Liver (tissue), 9 donors: ENCODE measurements around the gene NEXMIF. TPM values are rescaled to one million over a fixed set of nuclear protein-coding genes. Genes with fewer than 3 reads are reported as not detected.
"Not testable (repeated sequence)": the region's sequence is repeated elsewhere in the genome, so short reads cannot be mapped to it uniquely, and the experiment has no call there.

Experiments
- DNase-seq: peaks from one replicate; pipeline ENCODE4 v3.0.0-alpha.2; 2017; ENCODE audit warnings: low spot score
- H3K27ac ChIP-seq, 2 donors: one replicate each; pipeline ENCODE4 v1.7.0; 2013; ENCODE audit warnings: inconsistent platforms in 2 of 2, low read length in 2 of 2, control low read depth in 1 of 2, low read depth in 1 of 2, mild to moderate bottlenecking in 1 of 2
- H3K27me3 ChIP-seq, 4 donors: one replicate each; pipeline versions ENCODE4 v1.6.1 to v1.7.0; 2013; ENCODE audit warnings: low read length in 3 of 4, inconsistent platforms in 1 of 4, mild to moderate bottlenecking in 1 of 4, moderate library complexity in 1 of 4; ENCODE audit not compliant: control insufficient read depth in 4 of 4, insufficient read depth in 4 of 4
- H3K36me3 ChIP-seq, 4 donors: one replicate each; pipeline versions ENCODE4 v1.6.1 to v1.7.0; 2013; ENCODE audit warnings: low read length in 3 of 4, mild to moderate bottlenecking in 3 of 4, low read depth in 1 of 4, moderate library complexity in 1 of 4; ENCODE audit not compliant: control insufficient read depth in 4 of 4, insufficient read depth in 3 of 4
- H3K4me1 ChIP-seq, 4 donors: one replicate each; pipeline versions ENCODE4 v1.6.1 to v1.7.0; 2013; ENCODE audit warnings: low read length in 3 of 4, mild to moderate bottlenecking in 3 of 4, moderate library complexity in 1 of 4; ENCODE audit not compliant: control insufficient read depth in 4 of 4, insufficient read depth in 4 of 4
- H3K4me3 ChIP-seq, 3 donors: one replicate each; pipeline versions ENCODE4 v1.6.1 to v1.7.0; 2013; ENCODE audit warnings: low read length in 3 of 3, control low read depth in 1 of 3, low read depth in 1 of 3, mild to moderate bottlenecking in 1 of 3
- H3K9ac ChIP-seq, 2 donors: one replicate each; pipeline ENCODE4 v1.7.0; 2013; ENCODE audit warnings: low read length in 2 of 2, mild to moderate bottlenecking in 2 of 2, moderate library complexity in 2 of 2, control low read depth in 1 of 2, low read depth in 1 of 2
- H3K9me3 ChIP-seq, 4 donors: one replicate each; pipeline versions ENCODE4 v1.6.1 to v1.7.0; 2013; ENCODE audit warnings: low read length in 3 of 4; ENCODE audit not compliant: control insufficient read depth in 4 of 4
- FOXA2 ChIP-seq: IDR thresholded peaks from 2 replicates; pipeline ENCODE4 v1.6.1; 2016; ENCODE audit warnings: antibody characterized with exemption
- GABPA ChIP-seq, 2 donors: IDR thresholded peaks in 1 of 2; conservative IDR thresholded peaks in 1 of 2; 2 replicates each; pipeline ENCODE4 v1.6.1; 2016; ENCODE audit warnings: antibody characterized with exemption in 2 of 2, mild to moderate bottlenecking in 1 of 2, moderate library complexity in 1 of 2
- HNF4A ChIP-seq, 2 donors: conservative IDR thresholded peaks; 2 replicates each; pipeline ENCODE4 v1.6.1; 2016; ENCODE audit warnings: antibody characterized with exemption in 2 of 2, mild to moderate bottlenecking in 2 of 2
- HNF4G ChIP-seq: IDR thresholded peaks from 2 replicates; pipeline ENCODE4 v1.6.1; 2016; ENCODE audit warnings: antibody characterized with exemption
- JUND ChIP-seq, 2 donors: IDR thresholded peaks; 2 replicates each; pipeline ENCODE4 v1.6.1; 2016; ENCODE audit warnings: antibody characterized with exemption in 2 of 2
- NR2F2 ChIP-seq: IDR thresholded peaks from 2 replicates; pipeline ENCODE4 v1.6.1; 2016; ENCODE audit warnings: antibody characterized with exemption
- TAF1 ChIP-seq: conservative IDR thresholded peaks from 2 replicates; pipeline ENCODE4 v1.6.1; 2016; ENCODE audit warnings: antibody characterized with exemption, mild to moderate bottlenecking
- WGBS: extraction: QIAGEN DNeasy Blood & Tissue Kit; methylation state at CpG from one replicate; pipeline ENCODE4 v1.1.7; 2013; 5-methylcytosine and 5-hydroxymethylcytosine counted together
- polyA plus RNA-seq, 2 donors: library from polyadenylated mRNA; stranded (reverse) in 1 of 2; unstranded in 1 of 2; fragments of 200-250 nt in 1 of 2; fragments of >200 nt in 1 of 2; fragmentation: Nextera tagmentation in 1 of 2; extraction: Ambion mirVana in 1 of 2; gene quantifications; one replicate each; pipeline versions ENCODE4 v1.2.1 to v1.2.3, GENCODE V29; 2013 to 2015
- total RNA-seq, 2 donors: library from RNA; depleted of rRNA; stranded (reverse); fragments of >200 nt; gene quantifications; one replicate each; pipeline ENCODE4 v1.2.3, GENCODE V29; 2014
- TF ChIP-seq, protein P1 (sequence below): IDR thresholded peaks from 2 replicates; pipeline ENCODE4 v1.6.1; 2016; ENCODE audit warnings: antibody characterized with exemption
- TF ChIP-seq, protein P2 (sequence below): IDR thresholded peaks from 2 replicates; pipeline ENCODE4 v1.6.1; 2016; ENCODE audit warnings: antibody characterized with exemption
- TF ChIP-seq, protein P3 (sequence below): IDR thresholded peaks from 2 replicates; pipeline ENCODE4 v1.6.1; 2016; ENCODE audit warnings: antibody characterized with exemption
- TF ChIP-seq, protein P4 (sequence below): IDR thresholded peaks from 2 replicates; pipeline ENCODE4 v1.6.1; 2016; ENCODE audit warnings: antibody characterized with exemption, mild to moderate bottlenecking
- TF ChIP-seq, protein P5 (sequence below): fragments of 150-350 bp; IDR thresholded peaks from 2 replicates; pipeline ENCODE4 v1.5.1; 2017; ENCODE audit warnings: improper control_type of control experiment, low read depth, low read length; ENCODE audit not compliant: missing input control
- donor health status: healthy.
- donor health status: healthy.
- donor health status: healthy.
- donor health status: healthy.
- donor health status: healthy.

The NEXMIF gene
- total and polyA plus RNA-seq, 4 donors, result 0.01 to 0.42 (median 0.06) TPM

DNA sequence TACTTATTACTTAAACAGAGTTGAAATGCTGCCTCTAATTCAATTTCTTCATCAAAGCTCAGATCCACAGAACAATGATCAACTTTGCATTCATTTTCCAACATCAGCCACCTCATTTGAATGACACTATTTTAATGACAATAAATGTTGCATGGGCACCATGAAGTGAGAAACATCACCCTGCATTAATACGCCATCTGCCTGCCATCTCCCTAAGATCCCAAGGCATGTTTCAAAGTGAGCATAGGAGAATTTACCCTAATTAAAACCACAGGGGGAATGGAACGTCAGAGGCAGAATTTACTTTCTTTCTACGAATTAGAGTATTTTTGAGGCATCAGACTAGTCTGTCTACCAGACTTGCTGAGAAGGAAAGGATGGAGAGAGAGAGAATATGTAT, 32.7 kb downstream of the NEXMIF start:
- Histone ChIP-seq H3K4me3 (no peak overlapping the region), H3K9ac (no peak overlapping the region), H3K36me3 (no peaks in the 10 kb centered on the region), H3K27ac (no peak overlapping the region), H3K9me3 (no peaks in the 10 kb centered on the region), H3K4me1 (no peaks in the 10 kb centered on the region), H3K27me3 (peaks cover 0 to 2% (median 0%) of the 10 kb centered on the region in 4 donors)
- TF ChIP-seq, protein P1, sequence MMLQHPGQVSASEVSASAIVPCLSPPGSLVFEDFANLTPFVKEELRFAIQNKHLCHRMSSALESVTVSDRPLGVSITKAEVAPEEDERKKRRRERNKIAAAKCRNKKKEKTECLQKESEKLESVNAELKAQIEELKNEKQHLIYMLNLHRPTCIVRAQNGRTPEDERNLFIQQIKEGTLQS, result no peak
- no peak for TF ChIP-seq JUND (IDR thresholded peaks at IDR 0.05)
- TF ChIP-seq, protein P2, sequence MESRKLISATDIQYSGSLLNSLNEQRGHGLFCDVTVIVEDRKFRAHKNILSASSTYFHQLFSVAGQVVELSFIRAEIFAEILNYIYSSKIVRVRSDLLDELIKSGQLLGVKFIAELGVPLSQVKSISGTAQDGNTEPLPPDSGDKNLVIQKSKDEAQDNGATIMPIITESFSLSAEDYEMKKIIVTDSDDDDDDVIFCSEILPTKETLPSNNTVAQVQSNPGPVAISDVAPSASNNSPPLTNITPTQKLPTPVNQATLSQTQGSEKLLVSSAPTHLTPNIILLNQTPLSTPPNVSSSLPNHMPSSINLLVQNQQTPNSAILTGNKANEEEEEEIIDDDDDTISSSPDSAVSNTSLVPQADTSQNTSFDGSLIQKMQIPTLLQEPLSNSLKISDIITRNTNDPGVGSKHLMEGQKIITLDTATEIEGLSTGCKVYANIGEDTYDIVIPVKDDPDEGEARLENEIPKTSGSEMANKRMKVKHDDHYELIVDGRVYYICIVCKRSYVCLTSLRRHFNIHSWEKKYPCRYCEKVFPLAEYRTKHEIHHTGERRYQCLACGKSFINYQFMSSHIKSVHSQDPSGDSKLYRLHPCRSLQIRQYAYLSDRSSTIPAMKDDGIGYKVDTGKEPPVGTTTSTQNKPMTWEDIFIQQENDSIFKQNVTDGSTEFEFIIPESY, result no peak
- TF ChIP-seq, protein P3, sequence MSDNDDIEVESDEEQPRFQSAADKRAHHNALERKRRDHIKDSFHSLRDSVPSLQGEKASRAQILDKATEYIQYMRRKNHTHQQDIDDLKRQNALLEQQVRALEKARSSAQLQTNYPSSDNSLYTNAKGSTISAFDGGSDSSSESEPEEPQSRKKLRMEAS, result no peak
- no peak for TF ChIP-seq NR2F2
- TF ChIP-seq, protein P4, sequence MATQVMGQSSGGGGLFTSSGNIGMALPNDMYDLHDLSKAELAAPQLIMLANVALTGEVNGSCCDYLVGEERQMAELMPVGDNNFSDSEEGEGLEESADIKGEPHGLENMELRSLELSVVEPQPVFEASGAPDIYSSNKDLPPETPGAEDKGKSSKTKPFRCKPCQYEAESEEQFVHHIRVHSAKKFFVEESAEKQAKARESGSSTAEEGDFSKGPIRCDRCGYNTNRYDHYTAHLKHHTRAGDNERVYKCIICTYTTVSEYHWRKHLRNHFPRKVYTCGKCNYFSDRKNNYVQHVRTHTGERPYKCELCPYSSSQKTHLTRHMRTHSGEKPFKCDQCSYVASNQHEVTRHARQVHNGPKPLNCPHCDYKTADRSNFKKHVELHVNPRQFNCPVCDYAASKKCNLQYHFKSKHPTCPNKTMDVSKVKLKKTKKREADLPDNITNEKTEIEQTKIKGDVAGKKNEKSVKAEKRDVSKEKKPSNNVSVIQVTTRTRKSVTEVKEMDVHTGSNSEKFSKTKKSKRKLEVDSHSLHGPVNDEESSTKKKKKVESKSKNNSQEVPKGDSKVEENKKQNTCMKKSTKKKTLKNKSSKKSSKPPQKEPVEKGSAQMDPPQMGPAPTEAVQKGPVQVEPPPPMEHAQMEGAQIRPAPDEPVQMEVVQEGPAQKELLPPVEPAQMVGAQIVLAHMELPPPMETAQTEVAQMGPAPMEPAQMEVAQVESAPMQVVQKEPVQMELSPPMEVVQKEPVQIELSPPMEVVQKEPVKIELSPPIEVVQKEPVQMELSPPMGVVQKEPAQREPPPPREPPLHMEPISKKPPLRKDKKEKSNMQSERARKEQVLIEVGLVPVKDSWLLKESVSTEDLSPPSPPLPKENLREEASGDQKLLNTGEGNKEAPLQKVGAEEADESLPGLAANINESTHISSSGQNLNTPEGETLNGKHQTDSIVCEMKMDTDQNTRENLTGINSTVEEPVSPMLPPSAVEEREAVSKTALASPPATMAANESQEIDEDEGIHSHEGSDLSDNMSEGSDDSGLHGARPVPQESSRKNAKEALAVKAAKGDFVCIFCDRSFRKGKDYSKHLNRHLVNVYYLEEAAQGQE, result no peak
- TF ChIP-seq, protein P5, sequence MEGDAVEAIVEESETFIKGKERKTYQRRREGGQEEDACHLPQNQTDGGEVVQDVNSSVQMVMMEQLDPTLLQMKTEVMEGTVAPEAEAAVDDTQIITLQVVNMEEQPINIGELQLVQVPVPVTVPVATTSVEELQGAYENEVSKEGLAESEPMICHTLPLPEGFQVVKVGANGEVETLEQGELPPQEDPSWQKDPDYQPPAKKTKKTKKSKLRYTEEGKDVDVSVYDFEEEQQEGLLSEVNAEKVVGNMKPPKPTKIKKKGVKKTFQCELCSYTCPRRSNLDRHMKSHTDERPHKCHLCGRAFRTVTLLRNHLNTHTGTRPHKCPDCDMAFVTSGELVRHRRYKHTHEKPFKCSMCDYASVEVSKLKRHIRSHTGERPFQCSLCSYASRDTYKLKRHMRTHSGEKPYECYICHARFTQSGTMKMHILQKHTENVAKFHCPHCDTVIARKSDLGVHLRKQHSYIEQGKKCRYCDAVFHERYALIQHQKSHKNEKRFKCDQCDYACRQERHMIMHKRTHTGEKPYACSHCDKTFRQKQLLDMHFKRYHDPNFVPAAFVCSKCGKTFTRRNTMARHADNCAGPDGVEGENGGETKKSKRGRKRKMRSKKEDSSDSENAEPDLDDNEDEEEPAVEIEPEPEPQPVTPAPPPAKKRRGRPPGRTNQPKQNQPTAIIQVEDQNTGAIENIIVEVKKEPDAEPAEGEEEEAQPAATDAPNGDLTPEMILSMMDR, result no peak
- no peak for TF ChIP-seq GABPA (IDR thresholded peaks at IDR 0.05 in 1 of 2, conservative IDR thresholded peaks at IDR 0.05 in 1 of 2)
- TF ChIP-seq HNF4G, result no peak
- TF ChIP-seq FOXA2, result no peak
- TF ChIP-seq TAF1, result no peak
- no peak for TF ChIP-seq HNF4A (conservative IDR thresholded peaks at IDR 0.05)
- DNase-seq, result no peak
- WGBS, result 67% methylated on average over 3 of the region's 3 CpGs

DNA sequence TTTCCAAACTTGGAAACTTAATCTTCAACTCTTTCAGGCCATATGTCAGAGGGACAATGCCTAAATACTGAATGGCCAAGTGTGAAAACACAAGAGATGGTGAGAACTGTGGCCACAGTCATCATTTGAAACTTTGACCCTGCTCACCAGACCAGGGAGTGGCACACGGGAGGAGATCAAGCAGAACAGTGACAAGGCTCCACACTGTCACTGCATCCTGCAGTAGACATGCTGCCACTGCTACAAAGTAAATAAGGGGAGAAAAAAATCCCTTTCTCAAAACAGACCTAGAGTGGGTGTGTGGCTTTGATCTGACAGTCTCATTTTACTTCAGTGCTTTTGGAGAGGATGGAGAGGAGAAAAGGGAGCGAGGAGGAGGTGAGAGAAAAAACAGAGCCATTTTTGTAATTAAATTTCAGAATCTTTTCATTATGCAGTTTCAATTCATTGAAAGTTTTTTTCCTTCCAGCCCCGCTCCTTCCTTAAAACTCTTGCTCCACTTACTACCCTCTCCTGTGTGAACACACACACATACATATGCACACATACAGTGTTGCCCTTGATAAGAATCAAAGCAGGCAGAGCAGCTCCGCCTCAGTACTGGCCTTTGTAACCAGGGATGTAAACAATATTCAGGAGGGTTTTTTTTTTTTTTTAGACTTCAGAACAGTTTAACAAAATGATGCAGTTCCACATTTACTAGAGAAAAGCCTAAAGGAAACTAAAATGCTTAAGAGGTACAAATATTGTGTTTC, 34.4 kb downstream of the NEXMIF start:
- Histone ChIP-seq H3K36me3 (no peaks in the 10 kb centered on the region), H3K4me3 (no peak overlapping the region), H3K27me3 (peaks cover 0 to 2% (median 0%) of the 10 kb centered on the region in 4 donors), H3K27ac (no peak overlapping the region), H3K4me1 (no peaks in the 10 kb centered on the region), H3K9me3 (no peaks in the 10 kb centered on the region), H3K9ac (no peak overlapping the region)
- TF ChIP-seq, protein P1, result no peak
- DNase-seq, result no peak
- 41% methylated on average over 4 of the region's 4 CpGs for WGBS

DNA sequence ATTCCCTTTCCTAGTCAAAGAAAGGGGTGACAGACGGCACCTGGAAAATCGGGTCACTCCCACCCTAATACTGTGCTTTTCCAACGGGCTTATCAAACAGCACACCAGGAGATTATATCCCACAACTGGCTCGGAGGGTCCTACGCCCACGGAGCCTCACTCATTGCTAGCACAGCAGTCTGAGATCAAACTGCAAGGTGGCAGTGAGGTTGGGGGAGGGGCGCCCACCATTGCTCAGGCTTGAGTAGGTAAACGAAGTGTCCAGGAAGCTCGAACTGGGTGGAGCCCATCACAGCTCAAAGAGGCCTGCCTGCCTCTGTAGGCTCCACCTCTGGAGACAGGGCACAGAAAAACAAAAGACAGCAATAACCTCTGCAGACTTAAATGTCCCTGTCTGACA, 42.9 kb downstream of the NEXMIF start:
- H3K36me3 ChIP-seq, H3K27me3 ChIP-seq, H3K9me3 ChIP-seq, H3K4me1 ChIP-seq, H3K9ac ChIP-seq, DNase-seq, H3K27ac ChIP-seq, H3K4me3 ChIP-seq: not testable (repeated sequence)
- WGBS, result 84% methylated on average over 9 of the region's 9 CpGs
